Aorta (tissue), 5 donors: ENCODE results near the gene SBK1. TPM values are rescaled to one million over a fixed set of nuclear protein-coding genes. Genes with fewer than 3 reads are reported as not detected.

Experiments
- ATAC-seq: fragments of 200-7000 bp; cut with Tn5 transposase; one replicate; pipeline ENCODE4 v1.9.1; 2022; ENCODE audit warnings: moderate library complexity; ENCODE audit not compliant: low FRiP score
- DNase-seq, 2 donors: peaks; one replicate each; pipeline ENCODE4 v3.0.0-alpha.2; 2020
- H3K27ac ChIP-seq, 2 donors: one replicate each; pipeline ENCODE4 v1.5.1; 2013; ENCODE audit warnings: low read length in 2 of 2, mild to moderate bottlenecking in 2 of 2, moderate library complexity in 2 of 2, control low read depth in 1 of 2, inconsistent platforms in 1 of 2, low read depth in 1 of 2
- H3K27me3 ChIP-seq, 2 donors: one replicate each; pipeline ENCODE4 v1.6.1; 2013; ENCODE audit warnings: control low read depth in 1 of 2, low read length in 1 of 2, mild to moderate bottlenecking in 1 of 2, moderate library complexity in 1 of 2; ENCODE audit not compliant: insufficient read depth in 2 of 2, control insufficient read depth in 1 of 2
- H3K36me3 ChIP-seq, 2 donors: one replicate each; pipeline ENCODE4 v1.6.1; 2013; ENCODE audit warnings: control low read depth in 1 of 2, low read length in 1 of 2, mild to moderate bottlenecking in 1 of 2; ENCODE audit not compliant: insufficient read depth in 2 of 2, control insufficient read depth in 1 of 2
- H3K4me1 ChIP-seq, 2 donors: one replicate each; pipeline ENCODE4 v1.6.1; 2013; ENCODE audit warnings: low read length in 2 of 2, control low read depth in 1 of 2, mild to moderate bottlenecking in 1 of 2, moderate library complexity in 1 of 2; ENCODE audit not compliant: insufficient read depth in 2 of 2, control insufficient read depth in 1 of 2
- H3K4me3 ChIP-seq, 2 donors: one replicate each; pipeline ENCODE4 v1.5.1; 2013; ENCODE audit warnings: low read length in 2 of 2, control low read depth in 1 of 2, mild to moderate bottlenecking in 1 of 2
- H3K9me3 ChIP-seq: one replicate; pipeline ENCODE4 v1.6.1; 2013; ENCODE audit warnings: mild to moderate bottlenecking, low read length; ENCODE audit not compliant: control insufficient read depth
- WGBS, 2 donors: extraction: QIAGEN DNeasy Blood & Tissue Kit; methylation state at CpG; one replicate each; pipeline ENCODE4 v1.1.7; 2013; 5-methylcytosine and 5-hydroxymethylcytosine counted together
- intact Hi-C, 2 donors: fragments of 100-400 bp; cut with DNase I; formaldehyde crosslinking; loops; one replicate each; pipeline versions ENCODE4 v1.14.2 to v1.15.0; 2022
- polyA plus RNA-seq, 2 donors: library from polyadenylated mRNA; stranded (reverse); fragments of 200-250 nt; gene quantifications; one replicate each; pipeline ENCODE4 v1.2.3, GENCODE V29; 2013
- total RNA-seq, 2 donors: library from RNA; stranded (reverse); fragmentation: NEBNext Ultra II Directional; extraction: Animal tissue kit (Norgen Biotek cat#: 25700); gene quantifications; one replicate each; pipeline ENCODE4 v1.2.1, GENCODE V29; 2021
- donor health status: healthy with polysubstance abuse.
- donor health status: Bipolar disorder and iron deficiency.
- donor health status: DM: no; HTN: no; CAD: no.
- donor health status: DM: no; HTN: no; CAD: no.
- donor health status: DM: yes; HTN: yes; CAD: no.

SBK1 gene
- total and polyA plus RNA-seq, 4 donors = 0.03 to 0.33 (median 0.16) TPM; not detected in 1

- no peak for DNase-seq
- no peaks in the 10 kb centered on the region for H3K36me3 ChIP-seq
- intact Hi-C loops = no loop called here
- H3K4me1 ChIP-seq = no peaks in the 10 kb centered on the region
- WGBS, 2 donors = 80 to 86% methylated on average over 7 of the region's 7 CpGs
- no peaks in the 10 kb centered on the region for H3K9me3 ChIP-seq
- ATAC-seq = no peak
- H3K27me3 ChIP-seq = no peaks in the 10 kb centered on the region
- H3K27ac ChIP-seq = no peak overlapping the region
- no peak overlapping the region for H3K4me3 ChIP-seq
These were observed 32.6 kb upstream of the SBK1 start for GRCh38 chr16:28259781-28260150.

- 79 to 90% methylated on average over 1 of the region's 1 CpG for WGBS, 2 donors
- Histone ChIP-seq H3K4me3 (no peak overlapping the region), H3K27ac (no peak overlapping the region), H3K27me3 (no peaks in the 10 kb centered on the region), H3K36me3 (no peaks in the 10 kb centered on the region), H3K9me3 (no peaks in the 10 kb centered on the region), H3K4me1 (no peaks in the 10 kb centered on the region)
- intact Hi-C loops = no loop called here
- ATAC-seq (no peak), DNase-seq (no peak)
These were observed 32.1 kb upstream of the SBK1 start for GRCh38 chr16:28260193-28260592.

- Histone ChIP-seq H3K27ac (no peak overlapping the region), H3K4me3 (no peak overlapping the region), H3K9me3 (no peaks in the 10 kb centered on the region), H3K36me3 (no peaks in the 10 kb centered on the region), H3K4me1 (no peaks in the 10 kb centered on the region), H3K27me3 (no peaks in the 10 kb centered on the region)
- intact Hi-C loops = no loop called here
- DNase-seq (no peak), ATAC-seq (no peak)
- WGBS, 2 donors = 79 to 83% methylated on average over 4 of the region's 4 CpGs
These were observed 30.4 kb upstream of the SBK1 start for GRCh38 chr16:28261942-28262341.

- WGBS, 2 donors = 69 to 85% methylated on average over 7 of the region's 7 CpGs
- H3K4me1 ChIP-seq = no peaks in the 10 kb centered on the region
- intact Hi-C loops = no loop called here
These were observed 29.0 kb upstream of the SBK1 start for GRCh38 chr16:28263305-28263704.

GRCh38 chr16:28264656-28265055 is 27.7 kb upstream of the SBK1 start:
- intact Hi-C loops = no loop called here
- Histone ChIP-seq H3K9me3 (no peaks in the 10 kb centered on the region), H3K27me3 (no peaks in the 10 kb centered on the region), H3K4me1 (no peaks in the 10 kb centered on the region), H3K36me3 (no peaks in the 10 kb centered on the region), H3K27ac (no peak overlapping the region), H3K4me3 (no peak overlapping the region)
- 79 to 80% methylated on average over 14 of the region's 14 CpGs for WGBS, 2 donors
- ATAC-seq = no peak
- no peak for DNase-seq

More at GRCh38 chr16:28263305-28263704, 29.0 kb upstream of the SBK1 start:
- Histone ChIP-seq H3K4me3 (no peak overlapping the region), H3K36me3 (no peaks in the 10 kb centered on the region), H3K27me3 (no peaks in the 10 kb centered on the region), H3K9me3 (no peaks in the 10 kb centered on the region), H3K27ac (no peak overlapping the region)
- DNase-seq = no peak
- no peak for ATAC-seq

- Histone ChIP-seq H3K36me3 (no peaks in the 10 kb centered on the region), H3K4me3 (no peak overlapping the region), H3K27ac (no peak overlapping the region), H3K9me3 (no peaks in the 10 kb centered on the region), H3K27me3 (no peaks in the 10 kb centered on the region), H3K4me1 (no peaks in the 10 kb centered on the region)
- ATAC-seq (no peak), DNase-seq (no peak)
- WGBS, 2 donors = 90 to 94% methylated on average over 5 of the region's 5 CpGs
- intact Hi-C loops = no loop called here
These were observed 26.5 kb upstream of the SBK1 start for GRCh38 chr16:28265822-28266221.

- 52 to 59% methylated on average over 2 of the region's 2 CpGs for WGBS, 2 donors
- H3K36me3 ChIP-seq = no peaks in the 10 kb centered on the region
- no peaks in the 10 kb centered on the region for H3K4me1 ChIP-seq
- DNase-seq (no peak), ATAC-seq (no peak)
- intact Hi-C loops = no loop called here
- no peaks in the 10 kb centered on the region for H3K27me3 ChIP-seq
- H3K4me3 ChIP-seq = no peak overlapping the region
- no peaks in the 10 kb centered on the region for H3K9me3 ChIP-seq
- H3K27ac ChIP-seq = no peak overlapping the region
These were observed 25.0 kb upstream of the SBK1 start for GRCh38 chr16:28267356-28267755.

- H3K36me3 ChIP-seq = no peaks in the 10 kb centered on the region
- ATAC-seq (no peak), DNase-seq (no peak)
- no peaks in the 10 kb centered on the region for H3K9me3 ChIP-seq
- intact Hi-C loops = loop anchor here in 1 of 2 donors (10.0 kb wide), 1 partner anchor 59 kb away; the partner anchor contains the start of gene XPO6
- H3K4me1 ChIP-seq = no peaks in the 10 kb centered on the region
- no peak overlapping the region for H3K27ac ChIP-seq
- no peaks in the 10 kb centered on the region for H3K27me3 ChIP-seq
- 75 to 78% methylated on average over 4 of the region's 4 CpGs for WGBS, 2 donors
- H3K4me3 ChIP-seq = no peak overlapping the region
These were observed 18.8 kb upstream of the SBK1 start for GRCh38 chr16:28273511-28273910.

- WGBS, 2 donors = 77 to 81% methylated on average over 5 of the region's 5 CpGs
- DNase-seq (no peak), ATAC-seq (no peak)
- H3K27ac ChIP-seq = no peak overlapping the region
- no peaks in the 10 kb centered on the region for H3K27me3 ChIP-seq
- H3K9me3 ChIP-seq = no peaks in the 10 kb centered on the region
- H3K4me1 ChIP-seq = no peaks in the 10 kb centered on the region
- no peak overlapping the region for H3K4me3 ChIP-seq
- intact Hi-C loops = loop anchor here in 1 of 2 donors (5.0 to 10.0 kb wide), 2 partner anchors 43 to 60 kb away; partner anchors contain the start of gene XPO6
- H3K36me3 ChIP-seq = no peaks in the 10 kb centered on the region
These were observed 17.6 kb upstream of the SBK1 start for GRCh38 chr16:28274676-28275075.
